OCI-LY7 (cell line): ENCODE data around the gene GRIK2. TPM values are rescaled to one million over a fixed set of nuclear protein-coding genes. Genes with fewer than 3 reads are reported as not detected.

Experiments
- BruUV-seq: library from RNA; stranded (reverse); fragments of 400-500 nt; replicated peaks from 2 replicates; lab custom pipeline; 2021; lab: Mats Ljungman, UMichigan
- CTCF ChIA-PET: fragments of 300-600 bp; sonication (Branson Sonifier 250); formaldehyde crosslinking; loops from one replicate; lab custom pipeline; 2022; ENCODE audit warnings: antibody characterized with exemption; ENCODE audit not compliant: unreplicated experiment; lab: Charles Lee
- POLR2A ChIA-PET: fragments of 300-600 bp; sonication (Branson Sonifier 250); formaldehyde crosslinking; loops from one replicate; lab custom pipeline; 2022; ENCODE audit warnings: antibody characterized with exemption; lab: Charles Lee
- DNase-seq: peaks from one replicate; pipeline ENCODE4 v3.0.0-alpha.2; 2015; ENCODE audit warnings: low spot score
- H2AFZ ChIP-seq: fragments of 200-600 bp; sonication (generic), shearing (Covaris generic); 2 replicates; pipeline ENCODE4 v1.6.1; 2014; ENCODE audit warnings: mild to moderate bottlenecking, antibody characterized with exemption, low read length, moderate library complexity
- H3K27ac ChIP-seq: fragments of 200-600 bp; sonication (generic); 2 replicates; pipeline ENCODE4 v1.5.1; 2014; ENCODE audit warnings: mixed run types, low read depth, mild to moderate bottlenecking, moderate library complexity, low read length, inconsistent platforms; ENCODE audit not compliant: poor library complexity, severe bottlenecking
- H3K36me3 ChIP-seq: fragments of 200-600 bp; sonication (generic); 2 replicates; pipeline ENCODE4 v1.6.1; 2014; ENCODE audit warnings: mild to moderate bottlenecking, antibody characterized with exemption, low read length, moderate library complexity, mixed read lengths; ENCODE audit not compliant: insufficient read depth
- H3K4me1 ChIP-seq: fragments of 200-600 bp; sonication (generic); 2 replicates; pipeline ENCODE4 v1.5.1; 2014; ENCODE audit warnings: mild to moderate bottlenecking, low read length; ENCODE audit not compliant: insufficient read depth, poor library complexity, severe bottlenecking
- H3K4me2 ChIP-seq: fragments of 200-600 bp; sonication (generic); 2 replicates; pipeline ENCODE4 v1.6.1; 2014; ENCODE audit warnings: mild to moderate bottlenecking, low read length
- H3K4me3 ChIP-seq: fragments of 200-600 bp; sonication (generic); 2 replicates; pipeline ENCODE4 v1.5.1; 2014; ENCODE audit warnings: mild to moderate bottlenecking, low read depth, low read length; ENCODE audit not compliant: poor library complexity, severe bottlenecking
- H3K79me2 ChIP-seq: fragments of 200-600 bp; sonication (generic); 2 replicates; pipeline ENCODE4 v1.6.1; 2016; ENCODE audit warnings: low read depth, mild to moderate bottlenecking, low read length, moderate library complexity, mixed read lengths; ENCODE audit not compliant: insufficient read depth
- H3K9me2 ChIP-seq: fragments of 200-600 bp; sonication (generic); 2 replicates; pipeline ENCODE4 v1.6.1; 2016; ENCODE audit warnings: mild to moderate bottlenecking, low read length, mixed read lengths; ENCODE audit not compliant: insufficient read depth
- H3K9me3 ChIP-seq: fragments of 200-600 bp; sonication (generic); 2 replicates; pipeline ENCODE4 v1.6.1; 2014; ENCODE audit warnings: mild to moderate bottlenecking, mixed run types, low read length, mixed read lengths
- H4K20me1 ChIP-seq: fragments of 200-600 bp; sonication (generic); 2 replicates; pipeline ENCODE4 v1.6.1; 2014; ENCODE audit warnings: mild to moderate bottlenecking, antibody characterized with exemption, low read length, moderate library complexity, mixed read lengths; ENCODE audit not compliant: insufficient read depth
- EZH2phosphoT487 ChIP-seq: fragments of 200-600 bp; sonication (generic); IDR thresholded peaks from 2 replicates; pipeline ENCODE4 v1.6.1; 2018; ENCODE audit warnings: low read depth, borderline replicate concordance, mild to moderate bottlenecking, mixed run types, antibody characterized with exemption, low read length, moderate library complexity, mixed read lengths
- intact Hi-C: fragments of 100-400 bp; cut with micrococcal nuclease; formaldehyde crosslinking; loops from one replicate; pipeline ENCODE4 v1.10.0; 2022; ENCODE audit not compliant: unreplicated experiment
- total RNA-seq, 2 experiments: library from RNA; depleted of rRNA in 1 of 2; stranded (reverse); fragments of >200 nt in 1 of 2; shearing (Covaris generic) in 1 of 2; gene quantifications; 2 replicates each; pipeline ENCODE4 v1.2.3, GENCODE V29; 2014 to 2022
- TF ChIP-seq, protein P1 (sequence below): fragments of 200-600 bp; sonication (generic); conservative IDR thresholded peaks from 2 replicates; pipeline ENCODE4 v1.5.1; 2014; ENCODE audit warnings: mild to moderate bottlenecking, antibody characterized with exemption, low read length, moderate library complexity, mixed read lengths

GRIK2 gene
- total RNA-seq, 2 experiments from 2014 or later: not detected

DNA sequence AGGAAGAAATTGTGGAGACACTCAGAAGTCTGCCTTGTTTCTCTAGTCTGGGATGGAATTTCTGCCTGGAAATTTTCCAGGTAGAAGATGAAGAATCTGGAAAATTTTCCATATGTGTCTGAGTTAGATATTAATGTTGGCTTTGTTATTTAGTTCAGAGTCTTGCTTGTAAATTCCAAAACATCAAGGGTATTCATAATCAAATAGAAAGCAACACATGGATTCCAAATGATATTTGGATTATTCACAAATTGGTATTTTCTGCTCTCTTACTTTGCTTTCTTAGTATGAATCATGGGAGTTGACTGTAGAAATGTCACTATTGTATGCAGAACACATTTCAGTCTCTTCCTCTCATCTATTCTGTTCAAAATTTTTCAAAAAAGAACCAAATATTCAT is 116.0 kb downstream of the GRIK2 start:
- no peak overlapping the region for H3K4me2 ChIP-seq
- no TSS peak for BruUV-seq
- no peaks in the 10 kb centered on the region for H3K79me2 ChIP-seq
- H3K4me1 ChIP-seq: no peaks in the 10 kb centered on the region
- H3K27ac ChIP-seq: no peak overlapping the region
- no peaks in the 10 kb centered on the region for H4K20me1 ChIP-seq
- TF ChIP-seq, protein P1, sequence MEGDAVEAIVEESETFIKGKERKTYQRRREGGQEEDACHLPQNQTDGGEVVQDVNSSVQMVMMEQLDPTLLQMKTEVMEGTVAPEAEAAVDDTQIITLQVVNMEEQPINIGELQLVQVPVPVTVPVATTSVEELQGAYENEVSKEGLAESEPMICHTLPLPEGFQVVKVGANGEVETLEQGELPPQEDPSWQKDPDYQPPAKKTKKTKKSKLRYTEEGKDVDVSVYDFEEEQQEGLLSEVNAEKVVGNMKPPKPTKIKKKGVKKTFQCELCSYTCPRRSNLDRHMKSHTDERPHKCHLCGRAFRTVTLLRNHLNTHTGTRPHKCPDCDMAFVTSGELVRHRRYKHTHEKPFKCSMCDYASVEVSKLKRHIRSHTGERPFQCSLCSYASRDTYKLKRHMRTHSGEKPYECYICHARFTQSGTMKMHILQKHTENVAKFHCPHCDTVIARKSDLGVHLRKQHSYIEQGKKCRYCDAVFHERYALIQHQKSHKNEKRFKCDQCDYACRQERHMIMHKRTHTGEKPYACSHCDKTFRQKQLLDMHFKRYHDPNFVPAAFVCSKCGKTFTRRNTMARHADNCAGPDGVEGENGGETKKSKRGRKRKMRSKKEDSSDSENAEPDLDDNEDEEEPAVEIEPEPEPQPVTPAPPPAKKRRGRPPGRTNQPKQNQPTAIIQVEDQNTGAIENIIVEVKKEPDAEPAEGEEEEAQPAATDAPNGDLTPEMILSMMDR: no peak
- TF ChIP-seq EZH2phosphoT487: no peak
- CTCF ChIA-PET: interaction anchor here (0.6 kb wide), 1 partner anchor 8 kb away, joined by 5 read pairs; no protein-coding TSS in a partner anchor
- no peak overlapping the region for H2AFZ ChIP-seq
- intact Hi-C loops: no loop called here
- H3K9me3 ChIP-seq: no peaks in the 10 kb centered on the region
- H3K36me3 ChIP-seq: no peaks in the 10 kb centered on the region
- H3K9me2 ChIP-seq: no peaks in the 10 kb centered on the region
- DNase-seq: no peak
- no peak overlapping the region for H3K4me3 ChIP-seq
- POLR2A ChIA-PET: interaction anchor here (0.6 kb wide), 2 partner anchors 36 to 293 kb away, joined by 3 read pairs; no protein-coding TSS in a partner anchor

DNA sequence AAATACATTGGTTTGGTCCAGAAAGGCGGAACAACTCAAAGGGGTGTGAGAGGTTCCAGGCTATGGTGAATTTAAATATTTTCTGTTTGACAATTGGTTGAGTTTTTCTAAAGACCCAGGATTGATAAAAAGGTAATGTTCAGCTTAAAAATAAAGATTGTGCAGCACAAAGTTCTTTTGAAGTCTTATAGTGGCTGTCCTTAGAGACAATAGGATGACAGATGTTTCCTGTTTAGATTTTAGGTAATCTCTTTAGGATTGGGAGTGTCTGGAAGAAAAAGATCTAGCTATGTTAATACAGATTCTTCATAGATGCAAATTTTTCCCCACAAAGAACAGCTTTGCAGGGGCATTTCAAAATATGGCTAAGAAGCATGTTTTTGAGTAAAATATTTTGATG is 119.7 kb downstream of the GRIK2 start:
- Histone ChIP-seq H3K9me3 (no peaks in the 10 kb centered on the region), H3K36me3 (no peaks in the 10 kb centered on the region), H2AFZ (no peak overlapping the region), H3K79me2 (no peaks in the 10 kb centered on the region), H3K4me2 (no peak overlapping the region), H3K4me3 (no peak overlapping the region), H3K9me2 (no peaks in the 10 kb centered on the region), H3K4me1 (no peaks in the 10 kb centered on the region), H3K27ac (no peak overlapping the region), H4K20me1 (no peaks in the 10 kb centered on the region)
- TF ChIP-seq, protein P1: no peak
- TF ChIP-seq EZH2phosphoT487: no peak
- ChIA-PET POLR2A (no interaction called here), CTCF (no interaction called here)
- DNase-seq: no peak
- intact Hi-C loops: no loop called here
- no TSS peak for BruUV-seq

DNA sequence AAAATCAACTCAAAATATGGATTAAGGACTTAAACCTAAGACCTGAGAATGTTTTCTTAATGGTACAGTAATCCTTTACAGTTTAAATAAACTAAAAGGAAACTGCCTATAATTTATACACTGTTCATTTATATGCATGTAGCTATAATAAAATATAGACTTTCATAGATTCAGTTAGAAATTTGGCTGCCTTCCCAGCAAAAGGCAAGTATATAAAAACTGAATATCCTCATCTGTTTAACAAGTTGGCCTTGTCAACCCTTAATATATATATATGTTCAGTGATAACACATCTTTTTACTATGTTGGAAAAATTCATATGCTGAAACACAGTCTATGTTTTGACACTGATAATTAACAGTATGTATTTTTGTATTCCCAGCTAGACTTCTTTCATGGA is 123.1 kb downstream of the GRIK2 start:
- no peak for DNase-seq
- Histone ChIP-seq H2AFZ (no peak overlapping the region), H3K79me2 (no peaks in the 10 kb centered on the region), H3K4me3 (no peak overlapping the region), H3K4me1 (no peaks in the 10 kb centered on the region), H3K36me3 (no peaks in the 10 kb centered on the region), H4K20me1 (no peaks in the 10 kb centered on the region), H3K4me2 (no peak overlapping the region), H3K9me2 (no peaks in the 10 kb centered on the region), H3K27ac (no peak overlapping the region), H3K9me3 (no peaks in the 10 kb centered on the region)
- ChIA-PET CTCF (no interaction called here), POLR2A (no interaction called here)
- BruUV-seq: no TSS peak
- intact Hi-C loops: no loop called here
- TF ChIP-seq, protein P1: no peak
- no peak for TF ChIP-seq EZH2phosphoT487
